Right kidney (tissue), 9 donors: ENCODE data around the gene F13B.
"Not testable (repeated sequence)": the region's sequence is repeated elsewhere in the genome, so short reads cannot be mapped to it uniquely, and the experiment has no call there.

Experiments used
- DNase-seq: peaks from one replicate; pipeline ENCODE4 v3.0.0-alpha.2; 2016
- long read RNA-seq, 8 donors: transcript quantifications; one replicate each; lab custom pipeline, GENCODE V29; 2026

F13B gene
- long read RNA-seq, donor 1 = 0 reads
- long read RNA-seq, donor 2 = 0 reads
- long read RNA-seq, donor 3 = 0 reads
- long read RNA-seq, donor 4 = 0 reads
- long read RNA-seq, donor 5 = 0 reads
- long read RNA-seq, donor 6 = 0 reads
- long read RNA-seq, donor 7 = 0 reads
- long read RNA-seq, donor 8 = 0 reads

- DNase-seq = no peak
Observed at GRCh38 chr1:197066719-197067456, at the start of gene F13B. Gene F13B (minus strand): TSS chr1:197067260. CDS start chr1:197067223, 37 bp downstream.

- DNase-seq = no peak
Observed at GRCh38 chr1:197116156-197116555, 49.1 kb upstream of the F13B start.

GRCh38 chr1:197106869-197107268, 39.8 kb upstream of the F13B start:
- no peak for DNase-seq

GRCh38 chr1:197103300-197103699, 36.2 kb upstream of the F13B start:
- DNase-seq = no peak

GRCh38 chr1:197101978-197102377, 34.9 kb upstream of the F13B start:
- DNase-seq = no peak

GRCh38 chr1:197100677-197101076, 33.6 kb upstream of the F13B start:
- no peak for DNase-seq

- no peak for DNase-seq
Observed at GRCh38 chr1:197099444-197099843, 32.4 kb upstream of the F13B start.

- not testable (repeated sequence) for DNase-seq
Observed at GRCh38 chr1:197096971-197097370, 29.9 kb upstream of the F13B start.

GRCh38 chr1:197096137-197096536, 29.1 kb upstream of the F13B start:
- no peak for DNase-seq

- no peak for DNase-seq
Observed at GRCh38 chr1:197093226-197093885, 26.3 kb upstream of the F13B start.

GRCh38 chr1:197092491-197093023, 25.5 kb upstream of the F13B start:
- no peak for DNase-seq

GRCh38 chr1:197083474-197083873, 16.4 kb upstream of the F13B start:
- no peak for DNase-seq

GRCh38 chr1:197081117-197081753, 14.2 kb upstream of the F13B start:
- DNase-seq = no peak

- no peak for DNase-seq
Observed at GRCh38 chr1:197080323-197080722, 13.3 kb upstream of the F13B start.

GRCh38 chr1:197076585-197076984, 9.5 kb upstream of the F13B start:
- DNase-seq = no peak

- no peak for DNase-seq
Observed at GRCh38 chr1:197073978-197074377, 6.9 kb upstream of the F13B start.

- DNase-seq = no peak
Observed at GRCh38 chr1:197067457-197067818, 378 bp upstream of the F13B start.

- DNase-seq = no peak
Observed at GRCh38 chr1:197066277-197066676, 783 bp downstream of the F13B start.

- DNase-seq = no peak
Observed at GRCh38 chr1:197065559-197065958, 1.5 kb downstream of the F13B start.

- DNase-seq = no peak
Observed at GRCh38 chr1:197063212-197063611, 3.8 kb downstream of the F13B start.

- DNase-seq = no peak
Observed at GRCh38 chr1:197062692-197063091, 4.4 kb downstream of the F13B start.

- DNase-seq = no peak
Observed at GRCh38 chr1:197049100-197049499, 18.0 kb downstream of the F13B start.
